ENCODE data around the gene RNF111.

The RNF111 gene

GRCh38 chr15:59051873-59052861, 64.7 kb downstream of the RNF111 start:
- H3K36me3 ChIP-seq: peaks cover 43% of the 10 kb centered on the region
- no peak overlapping the region for H3K27ac ChIP-seq
- no peak for TF ChIP-seq CTCF (IDR thresholded peaks at IDR 0.05; ENCODE audit: low read depth, low read length)
- DNase-seq: no peak
- no peaks in the 10 kb centered on the region for H3K9me3 ChIP-seq (ENCODE audit: severe bottlenecking)
- no peaks in the 10 kb centered on the region for H3K27me3 ChIP-seq (ENCODE audit: insufficient read depth, low read depth, severe bottlenecking)
- H3K4me3 ChIP-seq (ENCODE audit: low read depth, low read length): no peak overlapping the region

- Histone ChIP-seq H3K27ac (no peak overlapping the region), H3K36me3 (peaks cover 51% of the 10 kb centered on the region), H3K4me3 (ENCODE audit: low read depth, low read length) (no peak overlapping the region), H3K27me3 (ENCODE audit: insufficient read depth, low read depth, severe bottlenecking) (no peaks in the 10 kb centered on the region), H3K9me3 (ENCODE audit: severe bottlenecking) (no peaks in the 10 kb centered on the region)
- TF ChIP-seq CTCF (IDR thresholded peaks at IDR 0.05; ENCODE audit: low read depth, low read length): no peak
- DNase-seq: no peak
Measured at GRCh38 chr15:59052915-59053407, 65.5 kb downstream of the RNF111 start.

- no peak for TF ChIP-seq CTCF (IDR thresholded peaks at IDR 0.05; ENCODE audit: low read depth, low read length)
- Histone ChIP-seq H3K4me3 (ENCODE audit: low read depth, low read length) (no peak overlapping the region), H3K36me3 (peaks cover 51% of the 10 kb centered on the region), H3K27ac (no peak overlapping the region), H3K27me3 (ENCODE audit: insufficient read depth, low read depth, severe bottlenecking) (no peaks in the 10 kb centered on the region), H3K9me3 (ENCODE audit: severe bottlenecking) (no peaks in the 10 kb centered on the region)
- no peak for DNase-seq
Measured at GRCh38 chr15:59053482-59053881, 66.0 kb downstream of the RNF111 start.

- H3K27me3 ChIP-seq (ENCODE audit: insufficient read depth, low read depth, severe bottlenecking): no peaks in the 10 kb centered on the region
- H3K4me3 ChIP-seq (ENCODE audit: low read depth, low read length): no peak overlapping the region
- no peaks in the 10 kb centered on the region for H3K9me3 ChIP-seq (ENCODE audit: severe bottlenecking)
- TF ChIP-seq CTCF (IDR thresholded peaks at IDR 0.05; ENCODE audit: low read depth, low read length): no peak
- no peak for DNase-seq
- peaks cover 75% of the 10 kb centered on the region for H3K36me3 ChIP-seq
- no peak overlapping the region for H3K27ac ChIP-seq
Measured at GRCh38 chr15:59059076-59059597, 71.7 kb downstream of the RNF111 start.

- no peak for TF ChIP-seq CTCF (IDR thresholded peaks at IDR 0.05; ENCODE audit: low read depth, low read length)
- no peak overlapping the region for H3K27ac ChIP-seq
- peaks cover 72% of the 10 kb centered on the region for H3K36me3 ChIP-seq
- DNase-seq: no peak
- no peaks in the 10 kb centered on the region for H3K27me3 ChIP-seq (ENCODE audit: insufficient read depth, low read depth, severe bottlenecking)
- no peaks in the 10 kb centered on the region for H3K9me3 ChIP-seq (ENCODE audit: severe bottlenecking)
- H3K4me3 ChIP-seq (ENCODE audit: low read depth, low read length): no peak overlapping the region
Measured at GRCh38 chr15:59060348-59060747, 72.9 kb downstream of the RNF111 start.

All from WERI-Rb-1 (cell line).